Measurements from ENCODE around the gene MAN1C1. TPM values are rescaled to one million over a fixed set of nuclear protein-coding genes. Genes with fewer than 3 reads are reported as not detected.

The MAN1C1 gene
- 4.5 TPM for polyA plus RNA-seq (2013, experiment 1 of 2)
- polyA plus RNA-seq (2013, experiment 2 of 2): 6.4 TPM

DNA sequence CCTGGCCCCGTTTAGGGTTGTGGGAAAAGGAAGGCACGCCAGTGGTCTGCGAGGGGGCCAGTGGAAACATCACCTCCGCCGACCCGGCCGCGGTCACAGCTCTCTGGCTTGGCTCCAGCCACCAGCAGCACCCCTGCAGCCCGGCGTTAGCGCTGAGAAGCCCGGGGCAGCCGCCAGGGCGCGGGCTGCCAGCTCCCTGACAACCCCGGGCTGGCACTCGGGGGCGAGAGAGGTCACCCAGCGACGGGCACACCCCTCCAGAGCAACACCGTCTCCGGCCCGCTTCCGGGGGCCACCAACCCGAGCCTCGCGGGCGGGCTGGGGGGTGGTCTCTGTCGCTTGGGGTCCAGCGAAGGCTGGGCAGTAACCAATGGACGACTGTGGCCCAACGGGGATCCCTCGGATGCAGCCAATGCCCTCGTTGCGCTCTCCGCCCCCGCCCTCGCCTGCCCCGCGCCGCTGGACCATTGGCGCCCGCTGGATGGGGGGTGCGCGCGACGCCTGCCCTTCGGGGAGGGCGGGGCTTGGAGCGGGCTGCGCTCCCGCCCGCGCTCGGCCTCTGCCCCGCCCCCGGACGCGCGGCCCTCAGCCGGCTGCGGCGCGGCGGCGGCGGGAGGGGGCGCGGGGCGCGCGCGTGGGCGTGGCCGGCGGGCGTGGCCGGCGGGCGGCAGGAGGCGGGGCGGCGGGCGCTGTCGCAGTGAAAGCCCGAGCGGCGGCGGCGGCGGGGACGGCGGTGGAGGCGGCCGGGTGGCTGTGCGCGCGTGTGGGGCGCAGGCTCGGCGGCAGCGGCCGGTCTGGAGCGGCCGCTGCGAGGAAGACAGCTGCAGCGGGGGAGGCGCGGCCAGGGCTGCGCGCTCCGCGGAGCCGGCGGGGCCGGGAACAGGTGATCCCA lies at the start of gene MAN1C1:
TSS of gene MAN1C1 (plus strand) at position 697 of the 892 bp plus-strand sequence. CDS start 1,007 bp downstream, outside the sequence.
- peak within 1 kb of the TSS; percentile 75 for H3K4me3 ChIP-seq (ENCODE audit: low read length)
- H3K27ac ChIP-seq (ENCODE audit: low read depth, low read length): no peak within 1 kb of the TSS
- H3K9me3 ChIP-seq (ENCODE audit: insufficient read depth, low read depth, low read length): no peaks in the 10 kb centered on the region
- H3K27me3 ChIP-seq (ENCODE audit: insufficient read depth, low read length): peaks cover 55% of the 10 kb centered on the region
- no peaks in the 10 kb centered on the region for H3K36me3 ChIP-seq (ENCODE audit: insufficient read depth, low read length)
- under 1% methylated on average over 116 of the region's 116 CpGs for WGBS
- peak within 1 kb of the TSS; percentile 48 for H3K9ac ChIP-seq (ENCODE audit: low read depth, low read length)
- H3K4me1 ChIP-seq (ENCODE audit: insufficient read depth, low read length): peaks cover 15% of the 10 kb centered on the region

DNA sequence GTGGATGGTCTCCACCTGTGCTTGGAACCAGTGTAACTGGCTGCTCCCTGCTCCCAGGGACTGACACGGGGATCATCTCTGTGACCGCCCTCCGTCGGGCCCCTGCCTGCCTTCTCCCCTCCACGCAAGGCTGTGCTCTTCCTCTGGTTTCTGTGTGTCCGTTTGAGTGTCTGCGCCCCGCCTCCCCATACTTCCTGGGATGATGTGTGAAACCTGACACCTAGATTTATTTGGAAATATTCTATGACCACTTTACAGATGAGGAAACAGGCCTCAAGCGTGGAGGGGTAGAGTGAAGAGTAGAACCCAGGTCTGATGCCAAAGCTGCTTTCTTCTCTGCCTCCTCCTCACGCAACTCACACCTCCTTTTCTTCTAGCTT lies 48.9 kb upstream of the MAN1C1 start:
- no peaks in the 10 kb centered on the region for H3K36me3 ChIP-seq (ENCODE audit: insufficient read depth, low read length)
- no peak overlapping the region for H3K9ac ChIP-seq (ENCODE audit: low read depth, low read length)
- no peaks in the 10 kb centered on the region for H3K9me3 ChIP-seq (ENCODE audit: insufficient read depth, low read depth, low read length)
- no peak overlapping the region for H3K4me3 ChIP-seq (ENCODE audit: low read length)
- no peaks in the 10 kb centered on the region for H3K27me3 ChIP-seq (ENCODE audit: insufficient read depth, low read length)
- H3K4me1 ChIP-seq (ENCODE audit: insufficient read depth, low read length): peaks cover 28% of the 10 kb centered on the region; the same call in 1 of the 2 replicates
- 92% methylated on average over 10 of the region's 10 CpGs for WGBS
- no peak overlapping the region for H3K27ac ChIP-seq (ENCODE audit: low read depth, low read length)

DNA sequence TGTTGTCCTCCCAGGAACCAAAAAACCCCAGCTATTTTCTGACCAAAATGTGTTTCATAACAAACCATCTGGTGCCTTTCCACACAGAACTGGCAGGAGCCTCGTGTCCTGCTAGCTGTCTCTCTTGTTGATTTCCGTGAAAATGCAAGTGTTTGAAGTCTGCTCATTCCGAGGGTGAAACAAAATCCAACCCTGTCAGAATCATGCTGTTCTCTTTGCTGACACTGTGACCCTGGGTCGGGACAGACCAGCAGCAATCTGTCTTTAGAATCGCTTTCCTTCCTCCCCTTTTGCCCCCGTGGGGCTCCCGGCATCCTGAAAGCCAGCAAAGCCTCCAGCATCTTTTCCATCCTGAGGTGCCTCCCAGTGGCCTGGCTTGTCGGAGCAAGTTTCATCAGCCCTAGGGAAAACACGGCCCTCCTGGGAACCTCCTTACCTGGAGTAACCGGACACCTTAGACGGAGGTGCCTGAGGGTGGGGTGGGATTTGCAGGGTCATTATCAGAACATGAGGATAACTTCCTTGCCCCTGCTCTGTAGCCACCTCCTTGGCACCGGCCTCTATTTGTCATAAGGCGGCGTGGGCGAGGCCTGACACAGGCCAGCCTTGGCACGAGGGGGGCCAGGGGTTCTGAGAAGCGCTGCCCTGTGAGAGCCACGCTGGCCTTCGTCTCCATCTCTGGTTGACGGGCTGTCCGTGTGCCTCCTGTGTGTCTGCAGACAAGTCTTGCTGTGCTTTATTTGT lies 48.3 kb upstream of the MAN1C1 start:
- Histone ChIP-seq H3K4me1 (ENCODE audit: insufficient read depth, low read length) (peaks cover 28% of the 10 kb centered on the region; the same call in 1 of the 2 replicates), H3K9ac (ENCODE audit: low read depth, low read length) (peak overlapping the region; percentile 7; the same call in 1 of the 2 replicates), H3K4me3 (ENCODE audit: low read length) (no peak overlapping the region), H3K9me3 (ENCODE audit: insufficient read depth, low read depth, low read length) (no peaks in the 10 kb centered on the region), H3K36me3 (ENCODE audit: insufficient read depth, low read length) (no peaks in the 10 kb centered on the region), H3K27ac (ENCODE audit: low read depth, low read length) (peak overlapping the region; percentile 69; the same call in 1 of the 2 replicates), H3K27me3 (ENCODE audit: insufficient read depth, low read length) (no peaks in the 10 kb centered on the region)
- 70% methylated on average over 21 of the region's 21 CpGs for WGBS

DNA sequence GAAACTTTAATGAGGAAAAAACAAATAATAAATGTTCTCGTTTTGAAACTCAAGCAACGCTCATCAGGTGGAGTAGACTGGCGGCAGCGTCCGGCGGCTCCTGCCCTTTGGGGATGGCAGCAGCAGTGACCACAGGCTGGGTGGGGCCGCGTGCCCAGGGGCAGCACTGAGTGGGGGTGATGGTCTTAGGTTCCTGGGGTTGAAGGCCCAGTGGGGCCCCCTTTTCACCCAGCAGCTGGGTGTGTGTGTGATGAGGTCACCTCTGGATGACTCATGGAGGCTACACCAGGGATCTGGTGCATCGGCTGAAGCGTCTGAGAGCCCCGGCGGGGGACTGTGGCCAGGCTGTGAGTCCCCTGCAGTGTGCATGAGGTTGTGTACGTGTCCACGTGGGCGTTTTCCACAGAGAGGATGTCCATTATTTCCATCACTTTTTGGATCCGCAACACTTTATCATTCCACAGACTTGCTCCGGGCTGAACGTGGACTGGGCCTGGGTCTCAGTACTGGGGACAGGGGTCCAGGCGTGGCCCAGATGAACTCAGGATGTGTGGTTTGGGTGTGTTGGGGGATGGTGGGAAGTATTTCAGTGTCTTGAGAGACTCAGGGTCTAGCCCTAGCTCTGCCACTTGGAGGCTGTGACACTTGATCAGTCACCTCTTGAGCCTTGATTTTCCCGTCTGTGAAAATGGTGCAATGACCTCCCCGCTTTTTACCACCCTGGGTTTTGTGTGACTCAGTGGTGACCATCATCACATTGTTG lies 47.6 kb upstream of the MAN1C1 start:
- peaks cover 28% of the 10 kb centered on the region; the same call in 1 of the 2 replicates for H3K4me1 ChIP-seq (ENCODE audit: insufficient read depth, low read length)
- no peaks in the 10 kb centered on the region for H3K36me3 ChIP-seq (ENCODE audit: insufficient read depth, low read length)
- peak overlapping the region; percentile 7; the same call in 1 of the 2 replicates for H3K9ac ChIP-seq (ENCODE audit: low read depth, low read length)
- H3K4me3 ChIP-seq (ENCODE audit: low read length): no peak overlapping the region
- H3K27ac ChIP-seq (ENCODE audit: low read depth, low read length): peak overlapping the region; percentile 69; the same call in 1 of the 2 replicates
- WGBS: 83% methylated on average over 21 of the region's 21 CpGs
- H3K9me3 ChIP-seq (ENCODE audit: insufficient read depth, low read depth, low read length): no peaks in the 10 kb centered on the region
- H3K27me3 ChIP-seq (ENCODE audit: insufficient read depth, low read length): no peaks in the 10 kb centered on the region

DNA sequence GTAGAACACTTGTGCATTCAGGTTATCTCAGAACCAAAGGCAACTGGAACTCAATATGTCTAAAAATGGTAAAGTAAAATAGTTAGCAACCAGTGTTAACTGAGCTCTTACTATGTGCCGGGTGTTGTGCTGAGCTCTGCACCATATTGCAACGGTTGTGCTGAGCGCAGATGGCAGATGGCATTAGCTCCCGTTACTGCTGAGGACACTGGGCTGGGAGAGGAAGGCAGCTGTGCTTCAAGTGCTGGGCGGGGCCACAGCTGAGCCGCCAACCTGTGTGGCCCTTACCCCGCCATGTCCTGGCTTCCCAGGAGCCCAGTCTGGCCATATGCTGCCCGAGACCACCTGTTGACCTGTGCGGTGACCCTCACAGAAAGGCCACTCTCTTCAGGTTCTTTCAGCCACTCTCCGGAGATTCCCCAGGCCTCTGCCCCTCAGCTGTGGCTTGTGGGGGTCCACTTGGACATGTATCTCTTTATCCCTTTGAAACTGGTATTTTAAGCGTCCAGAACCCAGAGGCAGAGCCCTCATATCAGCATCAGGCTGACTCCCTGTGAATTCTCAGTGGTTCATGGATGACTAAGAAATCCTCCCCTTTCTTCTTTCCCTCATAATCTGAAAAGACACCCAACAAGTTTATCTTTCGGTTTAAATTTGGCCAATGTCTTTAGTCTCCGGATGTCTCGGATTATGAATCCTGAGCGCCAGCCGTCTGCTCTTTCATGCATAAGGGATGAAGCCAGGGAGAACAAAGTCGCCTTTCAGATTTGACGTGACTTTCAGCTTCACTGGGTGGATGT lies 46.8 kb upstream of the MAN1C1 start:
- H3K27me3 ChIP-seq (ENCODE audit: insufficient read depth, low read length): no peaks in the 10 kb centered on the region
- WGBS: 88% methylated on average over 18 of the region's 18 CpGs
- no peak overlapping the region for H3K4me3 ChIP-seq (ENCODE audit: low read length)
- H3K9ac ChIP-seq (ENCODE audit: low read depth, low read length): no peak overlapping the region
- no peak overlapping the region for H3K27ac ChIP-seq (ENCODE audit: low read depth, low read length)
- H3K4me1 ChIP-seq (ENCODE audit: insufficient read depth, low read length): peaks cover 28% of the 10 kb centered on the region; the same call in 1 of the 2 replicates
- no peaks in the 10 kb centered on the region for H3K36me3 ChIP-seq (ENCODE audit: insufficient read depth, low read length)
- H3K9me3 ChIP-seq (ENCODE audit: insufficient read depth, low read depth, low read length): no peaks in the 10 kb centered on the region

- H3K36me3 ChIP-seq (ENCODE audit: insufficient read depth, low read length): no peaks in the 10 kb centered on the region
- no peak overlapping the region for H3K27ac ChIP-seq (ENCODE audit: low read depth, low read length)
- 93% methylated on average over 12 of the region's 12 CpGs for WGBS
- no peaks in the 10 kb centered on the region for H3K9me3 ChIP-seq (ENCODE audit: insufficient read depth, low read depth, low read length)
- peaks cover 25% of the 10 kb centered on the region; the same call in 1 of the 2 replicates for H3K4me1 ChIP-seq (ENCODE audit: insufficient read depth, low read length)
- no peak overlapping the region for H3K9ac ChIP-seq (ENCODE audit: low read depth, low read length)
- no peak overlapping the region for H3K4me3 ChIP-seq (ENCODE audit: low read length)
- H3K27me3 ChIP-seq (ENCODE audit: insufficient read depth, low read length): no peaks in the 10 kb centered on the region
These were observed 45.6 kb upstream of the MAN1C1 start for GRCh38 chr1:25570798-25571521.

GRCh38 chr1:25571522-25571970 lies 45.0 kb upstream of the MAN1C1 start:
- Histone ChIP-seq H3K9me3 (ENCODE audit: insufficient read depth, low read depth, low read length) (no peaks in the 10 kb centered on the region), H3K27me3 (ENCODE audit: insufficient read depth, low read length) (no peaks in the 10 kb centered on the region), H3K36me3 (ENCODE audit: insufficient read depth, low read length) (no peaks in the 10 kb centered on the region), H3K27ac (ENCODE audit: low read depth, low read length) (no peak overlapping the region), H3K4me1 (ENCODE audit: insufficient read depth, low read length) (peaks cover 19% of the 10 kb centered on the region; the same call in 1 of the 2 replicates), H3K9ac (ENCODE audit: low read depth, low read length) (no peak overlapping the region), H3K4me3 (ENCODE audit: low read length) (no peak overlapping the region)
- WGBS: 93% methylated on average over 6 of the region's 6 CpGs

GRCh38 chr1:25572107-25572506 lies 44.5 kb upstream of the MAN1C1 start:
- no peaks in the 10 kb centered on the region for H3K36me3 ChIP-seq (ENCODE audit: insufficient read depth, low read length)
- H3K9me3 ChIP-seq (ENCODE audit: insufficient read depth, low read depth, low read length): no peaks in the 10 kb centered on the region
- no peak overlapping the region for H3K4me3 ChIP-seq (ENCODE audit: low read length)
- 89% methylated on average over 5 of the region's 5 CpGs for WGBS
- no peaks in the 10 kb centered on the region for H3K27me3 ChIP-seq (ENCODE audit: insufficient read depth, low read length)
- H3K9ac ChIP-seq (ENCODE audit: low read depth, low read length): no peak overlapping the region
- no peak overlapping the region for H3K27ac ChIP-seq (ENCODE audit: low read depth, low read length)
- peaks cover 18% of the 10 kb centered on the region; the same call in 1 of the 2 replicates for H3K4me1 ChIP-seq (ENCODE audit: insufficient read depth, low read length)

GRCh38 chr1:25572708-25573590 lies 43.6 kb upstream of the MAN1C1 start:
- Histone ChIP-seq H3K27me3 (ENCODE audit: insufficient read depth, low read length) (no peaks in the 10 kb centered on the region), H3K9me3 (ENCODE audit: insufficient read depth, low read depth, low read length) (no peaks in the 10 kb centered on the region), H3K9ac (ENCODE audit: low read depth, low read length) (no peak overlapping the region), H3K27ac (ENCODE audit: low read depth, low read length) (no peak overlapping the region), H3K36me3 (ENCODE audit: insufficient read depth, low read length) (no peaks in the 10 kb centered on the region), H3K4me3 (ENCODE audit: low read length) (no peak overlapping the region), H3K4me1 (ENCODE audit: insufficient read depth, low read length) (peaks cover 12% of the 10 kb centered on the region; the same call in 1 of the 2 replicates)
- 47% methylated on average over 18 of the region's 18 CpGs for WGBS
